AG09309 (cell line): Measurements from ENCODE around the gene BCL10.

Experiments used
- DNase-seq: peaks from one replicate; pipeline ENCODE4 v3.0.0-alpha.2; 2010; ENCODE audit warnings: low read depth
- H3K4me3 ChIP-seq: 2 replicates; pipeline ENCODE4 v1.5.1; 2011; ENCODE audit warnings: mild to moderate bottlenecking, low read depth, low read length, moderate library complexity; ENCODE audit not compliant: control insufficient read depth
- CTCF ChIP-seq: IDR thresholded peaks from 2 replicates; pipeline ENCODE4 v1.5.1; 2011; ENCODE audit warnings: mild to moderate bottlenecking, low read depth, low read length, inconsistent platforms; ENCODE audit not compliant: insufficient read depth, control insufficient read depth; ENCODE audit errors: missing control alignments

Gene BCL10

GRCh38 chr1:85229574-85230097 is 46.8 kb downstream of the BCL10 start:
- no peak for TF ChIP-seq CTCF
- no peak for DNase-seq
- no peak overlapping the region for H3K4me3 ChIP-seq

GRCh38 chr1:85228972-85229371 is 47.5 kb downstream of the BCL10 start:
- no peak for TF ChIP-seq CTCF

GRCh38 chr1:85225624-85226380 is 50.6 kb downstream of the BCL10 start:
- no peak overlapping the region for H3K4me3 ChIP-seq
- no peak for TF ChIP-seq CTCF
- no peak for DNase-seq

More at GRCh38 chr1:85228972-85229371, 47.5 kb downstream of the BCL10 start:
- no peak overlapping the region for H3K4me3 ChIP-seq
- no peak for DNase-seq

GRCh38 chr1:85224734-85225623 is 51.5 kb downstream of the BCL10 start:
- DNase-seq = no peak
- no peak overlapping the region for H3K4me3 ChIP-seq
- TF ChIP-seq CTCF = no peak

- no peak for DNase-seq
- no peak overlapping the region for H3K4me3 ChIP-seq
- TF ChIP-seq CTCF = no peak
Measured at GRCh38 chr1:85224295-85224694, 52.1 kb downstream of the BCL10 start.

- no peak overlapping the region for H3K4me3 ChIP-seq
- DNase-seq = no peak
- no peak for TF ChIP-seq CTCF
Measured at GRCh38 chr1:85223334-85223733, 53.1 kb downstream of the BCL10 start.
